ENCODE results near the gene NSF. TPM values are rescaled to one million over a fixed set of nuclear protein-coding genes. Genes with fewer than 3 reads are reported as not detected.

NSF gene
- total and polyA plus RNA-seq, 8 donors = 26.9 to 61.8 (median 32.0) TPM

DNA sequence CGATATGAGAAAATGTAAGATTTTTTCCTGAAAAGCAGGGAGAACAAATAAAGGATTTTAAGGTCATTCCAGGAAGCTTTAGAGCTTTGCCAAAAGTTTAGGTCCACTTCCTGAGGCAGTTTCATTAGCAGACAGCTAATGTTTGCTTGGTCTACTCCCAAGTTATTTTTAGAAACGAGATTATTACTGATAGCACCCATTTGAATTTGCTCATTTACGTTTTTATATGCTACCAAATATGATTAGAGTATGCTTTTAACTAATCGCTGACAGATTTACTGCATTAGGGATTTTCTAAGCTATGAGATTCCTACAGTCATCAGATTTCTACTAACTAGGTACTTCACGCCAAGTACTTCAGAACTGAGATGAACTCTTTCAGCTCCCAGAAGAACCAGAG, 129.9 kb downstream of the NSF start:
- H3K4me1 ChIP-seq = no peaks in the 10 kb centered on the region
- TF ChIP-seq CTCF (IDR thresholded peaks at IDR 0.05) = no peak

GRCh38 chr17:46722662-46723285, 132.3 kb downstream of the NSF start:
- no peaks in the 10 kb centered on the region for H3K9me3 ChIP-seq
- H3K27ac ChIP-seq = no peak overlapping the region
- H3K36me3 ChIP-seq = peaks cover 0 to 28% of the 10 kb centered on the region in 2 donors
- H3K4me1 ChIP-seq = no peaks in the 10 kb centered on the region
- intact Hi-C loops (cut with DNase I) = no loop called here
- DNase-seq (no peak), ATAC-seq (no peak)
- no peaks in the 10 kb centered on the region for H3K27me3 ChIP-seq
- no peak for TF ChIP-seq CTCF (IDR thresholded peaks at IDR 0.05)
- no peak overlapping the region for H3K4me3 ChIP-seq

More for the DNA sequence above, 129.9 kb downstream of the NSF start:
- H3K27me3 ChIP-seq = no peaks in the 10 kb centered on the region
- intact Hi-C loops (cut with DNase I) = no loop called here
- peak; percentile 48 for ATAC-seq
- no peak overlapping the region for H3K27ac ChIP-seq
- peaks cover 0 to 22% of the 10 kb centered on the region in 2 donors for H3K36me3 ChIP-seq
- H3K9me3 ChIP-seq = no peaks in the 10 kb centered on the region
- no peak overlapping the region for H3K4me3 ChIP-seq
- DNase-seq = peak in 1 of 4 donors; percentile 7

GRCh38 chr17:46726206-46726605, 135.7 kb downstream of the NSF start:
- no peaks in the 10 kb centered on the region for H3K9me3 ChIP-seq
- no peaks in the 10 kb centered on the region for H3K4me1 ChIP-seq
- H3K27ac ChIP-seq = no peak overlapping the region
- no peak for TF ChIP-seq CTCF (IDR thresholded peaks at IDR 0.05)
- ATAC-seq = no peak
- intact Hi-C loops (cut with DNase I) = no loop called here
- no peaks in the 10 kb centered on the region for H3K27me3 ChIP-seq
- no peak for DNase-seq
- H3K4me3 ChIP-seq = no peak overlapping the region
- H3K36me3 ChIP-seq = peaks cover 0 to 35% of the 10 kb centered on the region in 2 donors

- no peak overlapping the region for H3K27ac ChIP-seq
These were observed 137.3 kb downstream of the NSF start for GRCh38 chr17:46727572-46728348.

More at GRCh38 chr17:46727572-46728348, 137.3 kb downstream of the NSF start:
- DNase-seq = no peak
- TF ChIP-seq CTCF (IDR thresholded peaks at IDR 0.05) = no peak
- Histone ChIP-seq H3K4me3 (no peak overlapping the region), H3K4me1 (no peaks in the 10 kb centered on the region), H3K27me3 (no peaks in the 10 kb centered on the region), H3K9me3 (no peaks in the 10 kb centered on the region), H3K36me3 (peaks cover 0 to 39% of the 10 kb centered on the region in 2 donors)
- intact Hi-C loops (cut with DNase I) = no loop called here
- peak; percentile 44 for ATAC-seq

All from left lung (tissue), 10 donors.